Stimulated activated CD4-positive, alpha-beta T cell treated with anti-CD3 and anti-CD28 coated beads, Interleukin-2, amount 100 ng/mL, for 24 hours (primary cell): ENCODE results near the gene ZNF700.
A peak's percentile ranks its signal among the peaks of the same experiment; 100 is the strongest.
"Not testable (repeated sequence)": the region's sequence is repeated elsewhere in the genome, so short reads cannot be mapped to it uniquely, and the experiment has no call there.

Source experiments
- DNase-seq, 2 donors: peaks; one replicate each; pipeline ENCODE4 v3.0.0-alpha.2; 2020

ZNF700 gene

DNA sequence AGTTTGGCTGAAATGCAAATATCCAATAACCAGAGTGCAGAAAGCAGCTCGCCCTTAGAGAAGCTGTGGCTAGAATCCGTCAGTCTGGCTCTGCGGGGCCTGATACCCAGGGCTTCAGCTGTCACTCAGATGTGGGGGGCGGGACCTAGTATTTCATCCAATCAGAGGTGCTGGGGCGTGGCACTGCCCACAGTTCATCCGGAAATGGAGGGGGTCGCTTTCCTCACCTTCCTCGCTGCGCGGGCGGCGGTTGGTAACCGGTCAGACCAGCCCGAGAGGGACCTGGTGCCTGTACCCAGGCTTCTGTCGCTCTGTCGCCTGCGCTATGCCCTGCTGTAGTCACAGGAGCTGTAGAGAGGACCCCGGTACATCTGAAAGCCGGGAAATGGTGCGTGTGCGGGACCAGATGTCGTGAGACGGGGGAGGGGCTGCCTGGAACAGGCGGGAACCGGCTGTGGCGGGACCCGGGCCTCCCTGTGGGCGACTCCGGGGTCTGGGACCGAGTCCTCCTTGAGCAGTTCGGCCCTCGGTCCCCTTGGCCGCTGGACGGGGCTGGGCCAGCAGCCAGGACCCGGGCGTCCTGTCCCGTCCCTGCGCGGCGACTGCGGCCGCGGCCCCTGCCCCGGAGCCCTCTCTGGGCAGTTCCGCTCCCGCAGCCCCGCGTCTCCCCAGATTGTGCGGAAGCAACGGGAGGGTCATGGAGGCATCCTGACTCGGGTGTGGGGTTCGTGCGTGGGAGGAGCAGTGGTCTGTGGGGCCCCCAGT, at the start of gene ZNF700:
Gene ZNF700 (plus strand): TSS at position 222 of the 765 bp plus-strand sequence. CDS start 104 bp downstream, at position 326.
- DNase-seq, result peak; percentile 95

DNA sequence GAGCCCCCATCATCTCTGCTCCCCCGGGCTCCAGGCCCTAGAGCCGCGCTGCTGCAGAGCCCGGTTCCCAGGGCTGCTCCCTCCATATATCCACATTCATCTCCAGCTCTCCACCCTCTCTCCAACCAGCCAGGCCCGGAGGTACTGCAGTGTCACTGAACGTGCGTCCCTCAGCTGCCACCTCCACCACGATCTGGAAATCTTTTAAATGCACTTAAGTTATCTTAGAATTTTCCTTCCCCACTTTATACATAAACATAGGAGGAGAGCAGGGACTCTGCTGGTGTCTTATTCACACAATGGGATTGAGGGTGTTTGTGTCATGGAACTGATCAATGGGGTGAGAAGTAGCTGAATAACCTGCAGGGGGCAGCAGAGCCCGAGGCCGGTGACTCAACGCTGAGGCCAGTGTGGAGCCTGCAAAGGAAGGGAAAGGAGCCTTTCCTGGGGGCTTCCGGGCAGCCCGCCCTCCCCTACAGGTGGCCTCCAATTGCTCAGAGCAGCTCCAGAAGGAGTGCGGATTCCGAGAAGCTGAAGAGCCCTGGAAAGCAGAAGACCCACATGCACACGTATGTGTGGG, 45.1 kb upstream of the ZNF700 start:
- peak; percentile 50 to 67 for DNase-seq

DNA sequence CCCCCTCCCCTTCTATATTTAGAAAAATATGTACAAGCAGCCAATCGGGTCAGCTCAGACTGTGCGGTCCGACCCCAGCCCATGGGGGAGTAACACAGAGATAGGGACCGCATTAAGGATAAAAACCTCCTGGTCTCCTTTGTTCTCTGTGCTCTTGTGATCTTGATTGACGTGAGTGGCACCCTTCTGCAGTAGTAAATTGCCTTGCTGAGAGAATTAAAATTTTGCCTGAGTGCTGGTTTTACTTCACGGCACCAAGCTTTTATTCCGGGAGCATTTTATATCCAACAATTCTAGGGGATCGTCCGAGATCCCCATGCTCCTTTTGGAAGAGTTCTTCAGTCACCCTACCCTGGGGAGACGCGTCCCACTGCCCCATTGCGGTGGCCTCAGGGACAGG, 44.3 kb upstream of the ZNF700 start:
- no peak for DNase-seq

DNA sequence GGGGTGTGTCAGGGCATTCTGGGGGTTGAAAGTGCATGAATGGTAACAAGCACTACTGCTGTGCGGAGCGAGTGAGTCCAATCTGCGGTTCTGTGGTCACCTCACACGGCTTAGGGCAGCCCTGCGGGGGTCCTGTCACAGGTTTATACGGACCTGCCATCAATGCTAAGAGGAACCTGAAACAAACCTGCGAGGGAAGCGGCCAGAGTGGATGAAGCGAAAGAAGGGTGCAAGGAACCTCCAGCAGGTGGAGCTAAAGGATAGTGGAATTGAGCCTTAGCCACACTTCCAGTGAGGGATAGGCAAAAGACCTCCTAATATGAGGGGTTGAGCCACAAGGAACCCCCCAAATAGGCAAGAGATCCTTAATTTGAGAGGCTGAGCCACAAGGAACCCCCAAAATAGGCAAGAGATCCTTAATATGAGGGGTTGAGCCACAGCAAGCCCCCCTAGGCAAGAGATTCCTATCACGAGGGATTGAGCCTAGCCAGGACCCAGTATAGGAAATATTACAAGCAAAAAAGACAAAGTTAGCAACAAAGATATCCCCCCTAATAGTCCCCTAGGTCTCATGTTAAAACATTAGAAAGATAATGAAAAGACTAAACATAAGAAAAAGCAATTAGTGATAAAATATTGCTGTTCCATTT, 43.6 kb upstream of the ZNF700 start:
- DNase-seq, result peak; percentile 59

DNA sequence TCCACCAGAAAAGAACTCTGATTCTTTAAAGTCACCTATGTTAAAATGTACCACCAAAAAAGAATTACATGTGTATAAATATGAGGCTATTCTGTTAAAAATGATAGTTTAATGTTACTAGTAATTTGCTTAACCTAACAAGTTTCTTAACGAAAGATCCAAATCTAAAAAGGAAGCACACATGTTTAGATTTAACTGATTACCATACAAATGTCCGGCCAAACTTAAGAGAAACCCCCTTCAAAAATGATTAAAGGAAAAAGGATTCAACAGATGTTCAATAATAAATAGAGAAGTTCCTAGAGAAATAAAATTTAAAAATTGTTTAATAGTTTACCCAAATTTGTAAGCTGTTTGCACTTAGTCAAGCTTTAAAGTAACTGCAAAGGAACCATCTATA, 42.3 kb upstream of the ZNF700 start:
- DNase-seq, result no peak

DNA sequence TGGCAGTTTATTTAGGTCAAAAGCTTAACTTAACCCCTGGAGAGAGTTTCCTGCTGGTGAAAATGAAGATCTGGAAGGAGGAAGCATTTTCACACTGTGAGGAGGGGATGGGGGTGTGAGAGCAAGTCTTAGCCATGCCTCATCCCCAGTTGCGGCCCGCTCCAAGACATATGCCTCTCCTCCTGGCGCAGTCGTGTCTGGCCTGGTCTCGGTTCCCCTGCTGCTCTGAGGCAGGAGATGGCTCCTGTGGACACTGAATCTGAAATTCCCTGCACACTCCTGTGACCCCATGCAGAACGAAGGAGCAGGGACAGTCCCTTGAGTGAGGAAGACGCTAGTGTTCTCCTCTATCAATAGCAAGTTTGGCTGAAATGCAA, 37.7 kb upstream of the ZNF700 start:
- no peak for DNase-seq

DNA sequence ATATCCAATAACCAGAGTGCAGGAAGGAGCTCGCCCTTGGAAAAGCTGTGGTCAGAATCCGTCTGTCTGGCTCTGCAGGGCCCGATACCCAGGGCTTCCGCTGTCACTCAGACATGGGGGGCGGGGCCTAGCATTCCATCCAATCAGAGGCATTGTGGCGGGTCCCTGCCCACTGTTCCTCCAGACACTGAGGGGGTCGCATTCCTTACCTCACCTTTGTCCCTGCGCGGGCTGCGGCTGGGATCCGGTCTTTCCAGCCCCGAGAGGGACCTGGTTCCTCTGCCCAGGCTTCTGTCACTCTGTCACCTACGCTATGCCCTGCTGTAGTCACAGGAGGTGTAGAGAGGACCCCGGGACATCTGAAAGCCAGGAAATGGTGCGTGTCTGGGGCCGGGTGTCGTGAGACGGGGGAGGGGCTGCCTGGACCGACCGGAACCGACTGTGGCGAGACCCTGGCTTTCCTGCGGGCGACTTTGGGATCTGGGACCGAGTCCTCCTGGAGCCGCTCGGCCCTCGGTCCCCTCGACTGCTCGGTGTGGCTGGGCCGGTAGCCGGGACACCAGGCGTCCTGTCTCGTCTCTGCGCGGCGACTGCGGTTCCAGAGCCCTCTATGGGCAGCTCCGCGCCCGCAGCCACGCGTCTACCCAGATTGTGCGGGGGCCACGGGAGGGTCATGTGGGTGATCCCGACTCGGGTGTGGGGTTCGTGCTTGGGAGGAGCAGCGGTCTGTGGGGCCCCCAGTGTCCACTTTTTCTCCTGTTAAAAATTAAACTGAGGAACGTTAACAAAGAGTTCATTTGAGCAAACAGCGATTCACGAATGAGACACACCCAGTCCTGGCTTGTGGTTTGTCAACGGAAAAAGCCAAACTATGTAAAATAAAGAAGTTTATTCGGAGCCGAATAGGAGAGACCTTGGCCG, 37.0 kb upstream of the ZNF700 start, which contains the start of gene ZNF69:
Gene ZNF69 (plus strand): TSS at position 172 of the 921 bp plus-strand sequence. CDS start 142 bp downstream, at position 314.
- DNase-seq, result peak; percentile 70 to 74

DNA sequence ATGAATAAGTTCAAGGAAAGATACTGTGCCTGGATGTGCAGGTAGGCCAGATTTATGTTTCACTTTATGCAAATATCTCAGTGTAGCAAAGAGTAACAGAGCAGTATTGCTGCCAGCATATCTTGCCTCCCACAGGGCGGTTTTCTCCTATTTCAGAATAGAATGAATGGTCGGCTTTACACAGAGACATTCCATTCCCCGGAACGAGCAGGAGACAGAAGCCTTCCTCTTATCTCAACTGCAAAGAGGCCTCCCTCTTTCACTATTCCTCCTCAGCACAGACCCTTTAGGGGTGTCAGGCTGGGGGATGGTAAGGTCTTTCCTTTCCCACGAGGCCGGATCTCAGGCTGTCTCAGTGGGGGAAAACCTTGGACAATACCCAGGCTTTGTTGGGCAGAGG, 35.0 kb upstream of the ZNF700 start:
- DNase-seq, result not testable (repeated sequence)

DNA sequence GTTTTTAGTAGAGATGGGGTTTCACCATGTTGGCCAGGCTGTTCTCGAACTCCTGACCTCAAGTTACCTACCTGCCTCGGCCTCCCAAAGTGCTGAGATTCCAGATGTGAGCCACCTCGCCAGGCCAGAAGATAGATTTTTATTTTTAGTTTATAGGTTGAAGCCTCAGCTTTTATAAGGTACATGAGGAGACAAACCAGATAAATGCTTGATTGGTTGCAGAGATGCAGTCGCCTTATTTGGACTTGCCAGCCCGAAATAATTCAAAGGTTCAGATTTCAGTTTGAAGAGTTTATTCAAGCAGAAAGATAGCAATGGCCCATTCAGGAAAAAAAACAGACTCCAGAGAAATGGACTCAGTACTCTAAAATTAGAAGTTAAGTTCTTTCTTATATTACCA, 34.3 kb upstream of the ZNF700 start:
- no peak for DNase-seq

DNA sequence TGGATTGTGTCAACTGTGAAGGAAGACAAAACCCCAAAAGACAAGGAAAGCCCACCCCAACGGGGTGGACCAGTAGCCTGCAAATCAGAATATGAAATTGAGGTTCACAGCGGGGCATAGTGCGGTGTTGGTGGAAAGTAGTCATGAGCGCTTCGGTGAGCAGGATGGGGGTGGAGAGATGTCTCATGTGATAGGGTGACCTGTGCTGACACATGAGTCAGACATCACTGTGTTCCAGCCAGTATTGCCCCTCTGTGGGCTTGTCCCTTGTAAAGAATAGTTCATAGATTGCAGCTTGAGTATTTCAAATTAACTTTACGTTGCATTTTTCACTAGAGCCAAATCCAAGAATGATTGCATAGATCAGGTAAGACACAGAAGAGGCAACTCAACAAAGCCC, 30.1 kb upstream of the ZNF700 start:
- no peak for DNase-seq

DNA sequence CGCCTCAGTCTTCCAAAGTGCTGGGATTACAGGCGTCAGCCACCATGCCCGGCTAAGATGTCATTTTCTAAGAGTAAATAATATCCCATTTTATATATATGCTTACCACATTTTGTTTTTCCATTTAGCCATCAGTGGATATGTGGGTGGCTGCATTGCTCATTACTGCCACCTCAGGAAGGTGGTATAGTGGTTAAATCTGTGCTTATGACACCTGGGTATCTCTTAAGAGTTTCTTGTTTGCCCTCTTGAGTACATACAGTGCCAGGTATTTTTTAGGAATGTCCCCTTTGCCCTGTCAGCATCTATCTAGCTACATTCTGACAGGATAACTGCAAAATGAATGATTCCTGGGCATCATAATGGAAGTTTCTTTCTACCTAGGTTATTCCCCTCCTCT, 22.7 kb upstream of the ZNF700 start:
- DNase-seq, result no peak

DNA sequence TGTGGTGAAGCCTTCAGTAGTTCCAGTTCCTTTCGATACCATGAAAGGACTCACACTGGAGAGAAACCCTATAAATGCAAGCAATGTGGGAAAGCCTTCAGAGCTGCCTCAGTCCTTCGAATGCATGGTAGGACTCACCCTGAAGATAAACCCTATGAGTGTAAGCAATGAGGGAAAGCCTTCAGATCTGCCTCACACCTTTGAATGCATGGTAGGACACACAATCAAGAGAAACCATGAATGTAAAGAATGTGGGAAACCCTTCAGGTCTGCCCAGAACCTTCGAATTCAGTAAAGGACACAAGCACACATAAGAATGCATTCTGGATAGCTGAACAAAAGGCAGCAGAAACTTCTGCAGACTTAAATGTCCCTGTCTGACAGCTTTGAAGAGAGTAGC, 19.0 kb upstream of the ZNF700 start:
- DNase-seq, result no peak

DNA sequence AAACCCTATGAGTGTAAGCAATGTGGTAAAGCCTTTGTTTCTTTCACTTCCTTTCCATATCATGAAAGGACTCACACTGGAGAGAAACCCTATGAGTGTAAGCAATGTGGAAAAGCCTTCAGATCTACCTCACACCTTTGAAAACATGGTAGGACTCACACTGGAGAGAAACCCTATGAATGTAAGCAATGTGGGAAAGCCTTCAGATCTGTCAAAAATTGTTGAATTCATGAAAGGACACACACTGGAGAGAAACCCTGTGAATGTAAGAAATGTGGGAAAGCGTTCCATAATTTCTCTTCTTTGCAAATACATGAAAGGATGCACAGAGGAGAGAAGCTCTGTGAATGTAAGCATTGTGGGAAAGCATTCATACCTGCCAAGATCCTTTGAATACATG, 13.0 kb upstream of the ZNF700 start:
- DNase-seq, result not testable (repeated sequence)

DNA sequence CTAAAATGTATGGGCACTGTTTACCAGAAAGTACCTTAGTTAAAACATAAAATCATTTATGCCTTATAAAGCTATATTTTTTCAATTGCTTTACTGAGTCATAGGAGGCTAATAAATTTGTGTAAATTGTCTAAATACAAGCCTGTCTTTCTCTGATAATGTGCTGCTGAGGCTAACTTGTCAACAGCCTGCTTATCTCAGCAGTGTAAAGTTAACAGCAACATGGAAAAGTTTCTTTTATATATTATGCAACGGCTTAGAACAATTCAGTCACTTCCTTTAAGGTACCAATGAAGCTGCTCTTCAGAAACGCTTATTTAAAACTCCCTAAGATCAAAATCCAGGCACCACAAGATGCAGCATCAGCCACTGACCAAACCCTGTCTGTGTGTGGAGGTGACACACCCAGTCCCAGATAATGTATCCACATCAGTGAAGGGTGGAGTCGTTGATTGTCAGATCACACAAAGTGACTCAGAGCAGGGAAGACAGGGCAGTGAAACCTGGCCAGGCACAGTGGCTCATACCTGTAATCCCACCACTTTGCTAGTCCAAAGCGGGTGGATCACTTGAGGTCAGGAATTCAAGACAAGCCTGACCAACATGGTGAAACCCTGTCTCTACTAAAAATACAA, 10.4 kb upstream of the ZNF700 start:
- not testable (repeated sequence) for DNase-seq

DNA sequence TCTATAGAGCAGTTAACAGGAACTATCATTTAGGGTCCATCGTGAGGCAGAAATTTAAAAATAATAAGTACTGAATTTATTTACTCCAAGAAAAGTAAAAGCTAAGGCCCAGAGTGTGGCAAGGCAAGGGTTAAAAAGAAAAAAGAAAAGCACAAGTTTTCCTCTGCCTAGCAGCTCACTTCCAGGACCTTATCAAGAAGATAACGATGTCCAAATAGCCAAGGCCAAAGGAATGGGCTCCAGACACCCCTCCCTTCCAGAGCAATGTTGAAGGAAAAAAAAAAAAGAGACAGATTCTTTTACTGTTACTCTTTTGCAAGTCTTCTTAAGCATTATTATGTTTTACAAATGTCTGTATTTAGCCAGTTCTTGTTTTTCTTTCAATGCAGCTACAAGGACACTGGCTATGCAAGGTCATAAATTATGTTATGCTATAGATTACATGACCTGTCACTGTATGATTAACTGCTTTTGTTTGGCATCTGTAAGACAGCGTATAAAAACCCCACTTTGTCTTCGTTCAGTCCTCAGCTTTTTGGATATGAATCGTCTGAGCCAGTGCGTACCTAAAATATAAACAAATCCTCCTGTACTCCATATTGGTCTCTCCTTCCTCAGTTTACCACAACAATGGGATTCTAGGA, 2.9 kb upstream of the ZNF700 start:
- DNase-seq, result no peak

DNA sequence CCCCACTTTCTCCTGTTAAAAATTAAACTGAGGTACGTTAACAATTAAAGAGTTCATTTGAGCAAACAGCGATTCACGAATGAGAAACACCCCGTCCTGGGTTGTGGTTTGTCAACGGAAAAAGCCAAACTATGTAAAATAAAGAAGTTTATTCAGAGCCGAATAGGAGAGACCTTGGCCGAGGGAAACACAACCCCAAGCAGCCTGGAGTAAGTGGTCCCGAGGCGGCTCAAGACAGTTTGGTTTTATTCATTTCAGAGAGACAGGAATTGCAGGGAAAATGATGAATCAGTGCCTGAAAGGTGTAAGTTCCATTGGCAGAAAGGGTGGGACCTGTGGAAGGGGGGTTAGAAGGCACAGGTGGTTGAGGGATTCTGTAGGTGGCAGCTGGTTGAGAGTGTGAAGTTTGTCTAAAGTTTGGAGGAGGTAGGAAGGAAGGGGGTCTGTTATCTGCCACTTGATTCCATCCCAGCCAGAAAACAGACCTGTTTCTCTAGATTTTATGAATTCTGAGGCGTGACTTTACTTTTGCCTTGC, 812 bp downstream of the ZNF700 start:
- not testable (repeated sequence) for DNase-seq

DNA sequence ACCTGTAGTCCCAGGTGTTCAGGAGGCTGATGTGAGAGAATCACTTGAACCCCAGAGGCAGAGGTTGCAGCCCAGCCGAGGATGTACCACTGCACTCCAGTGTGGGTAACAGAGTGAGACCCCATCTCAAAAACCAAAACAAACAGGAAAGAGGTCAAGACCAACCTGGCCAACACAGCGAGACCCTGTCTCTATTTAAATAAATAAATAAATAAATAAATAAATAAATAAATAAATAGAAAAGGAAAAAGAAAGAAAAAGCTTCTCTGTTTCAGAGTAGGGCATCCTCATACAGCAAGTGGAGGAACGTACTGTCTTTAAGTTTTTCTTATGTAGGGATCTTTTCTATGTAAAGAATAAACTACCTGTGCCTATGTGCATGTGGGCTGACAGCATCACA, 2.3 kb downstream of the ZNF700 start:
- DNase-seq, result no peak

DNA sequence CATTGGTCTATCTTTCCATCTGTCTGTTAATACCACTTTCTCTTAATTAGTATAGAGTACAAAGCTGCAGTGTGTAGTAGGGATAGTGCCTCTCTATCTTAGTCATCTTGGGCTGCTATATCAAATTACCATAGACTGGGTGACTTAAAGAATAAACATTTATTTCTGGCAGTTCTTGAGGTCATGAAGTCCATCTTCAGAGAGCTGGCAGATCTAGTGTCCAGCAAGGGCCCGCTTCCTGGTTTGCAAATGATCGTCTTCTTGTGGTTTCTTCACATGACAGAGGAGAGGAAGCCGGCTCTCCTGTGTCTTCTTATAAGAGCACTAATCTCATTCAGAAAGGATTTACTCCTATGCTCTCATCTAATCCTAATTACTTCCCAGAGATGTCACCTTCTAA, 6.1 kb downstream of the ZNF700 start:
- no peak for DNase-seq

DNA sequence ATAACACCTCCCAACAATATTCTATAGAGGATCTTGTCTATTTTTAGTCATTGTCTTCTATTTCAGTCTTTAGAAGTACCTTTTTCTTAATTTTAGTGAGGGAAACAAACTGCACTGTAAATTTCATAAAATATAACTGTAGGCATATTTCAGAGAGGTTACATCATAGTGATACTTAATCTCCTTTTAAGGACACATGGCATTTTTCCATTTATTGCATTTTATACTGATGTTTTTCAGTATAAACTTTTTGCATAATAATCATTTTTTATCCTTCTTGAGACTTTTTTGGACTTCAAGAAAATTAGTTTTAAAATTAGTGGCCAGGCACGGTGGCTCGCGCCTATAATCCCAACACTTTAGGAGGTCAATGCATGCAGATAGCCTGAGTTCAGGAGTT, 6.6 kb downstream of the ZNF700 start:
- no peak for DNase-seq

DNA sequence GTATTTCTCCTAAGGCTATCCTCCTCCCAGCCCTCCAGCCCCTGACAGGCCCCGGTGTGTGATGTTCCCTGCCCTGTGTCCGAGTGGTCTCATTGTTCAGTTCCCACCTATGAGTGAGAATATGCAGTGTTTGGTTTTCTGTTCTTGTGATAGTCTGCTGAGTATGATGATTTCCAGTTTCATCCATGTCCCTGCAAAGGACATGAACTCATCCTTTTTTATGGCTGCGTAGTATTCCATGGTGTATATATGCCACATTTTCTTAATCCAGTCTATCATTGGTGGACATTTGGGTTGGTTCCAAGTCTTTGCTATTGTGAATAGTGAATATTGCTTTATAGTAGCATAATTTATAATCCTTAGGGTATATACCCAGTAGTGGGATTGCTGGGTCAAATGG, 10.9 kb downstream of the ZNF700 start:
- not testable (repeated sequence) for DNase-seq

DNA sequence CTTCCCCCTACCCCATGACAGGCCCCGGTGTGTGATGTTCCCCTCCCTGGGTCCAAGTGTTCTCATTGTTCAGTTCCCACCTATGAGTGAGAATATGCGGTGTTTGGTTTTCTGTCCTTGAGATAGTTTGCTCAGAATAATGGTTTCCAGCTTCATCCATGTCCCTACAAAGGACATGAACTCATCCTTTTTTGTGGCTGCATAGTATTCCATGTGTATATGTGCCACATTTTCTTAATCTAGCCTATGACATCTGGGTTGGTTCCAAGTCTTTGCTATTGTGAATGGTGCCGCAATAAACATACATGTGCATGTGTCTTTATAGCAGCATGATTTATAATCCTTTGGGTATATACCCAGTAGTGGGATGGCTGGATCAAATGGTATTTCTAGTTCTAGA, 13.5 kb downstream of the ZNF700 start:
- not testable (repeated sequence) for DNase-seq
